GM18505 (cell line): ENCODE measurements around the gene MTMR6.

ENCODE experiments used
- ATAC-seq: cut with Tn5 transposase; IDR thresholded peaks from one replicate; pipeline ENCODE4 v1.9.1; 2021; ENCODE audit not compliant: unreplicated experiment
- POLR2A ChIP-seq: IDR thresholded peaks from 4 replicates; pipeline ENCODE4 v1.6.1; 2011; ENCODE audit warnings: borderline replicate concordance; ENCODE audit not compliant: insufficient read depth, insufficient read length; ENCODE audit errors: extremely low read depth

The MTMR6 gene

GRCh38 chr13:25295228-25295627, 7.9 kb upstream of the MTMR6 start:
- ATAC-seq = no peak
- TF ChIP-seq POLR2A = no peak

GRCh38 chr13:25292301-25292700, 5.0 kb upstream of the MTMR6 start:
- ATAC-seq = no peak
- no peak for TF ChIP-seq POLR2A

GRCh38 chr13:25291691-25292090, 4.4 kb upstream of the MTMR6 start:
- no peak for ATAC-seq
- TF ChIP-seq POLR2A = no peak

- ATAC-seq = no peak
- no peak for TF ChIP-seq POLR2A
Observed at GRCh38 chr13:25288966-25289365, 1.7 kb upstream of the MTMR6 start.

GRCh38 chr13:25286308-25286968, 850 bp downstream of the MTMR6 start:
- TF ChIP-seq POLR2A = no peak
- peak; percentile 27 for ATAC-seq

- ATAC-seq = peak; percentile 17
- TF ChIP-seq POLR2A = no peak
Observed at GRCh38 chr13:25281935-25282332, 5.4 kb downstream of the MTMR6 start.

GRCh38 chr13:25281193-25281934, 5.9 kb downstream of the MTMR6 start:
- no peak for TF ChIP-seq POLR2A
- ATAC-seq = peak; percentile 65

- no peak for TF ChIP-seq POLR2A
- ATAC-seq = no peak
Observed at GRCh38 chr13:25280396-25280795, 6.9 kb downstream of the MTMR6 start.

GRCh38 chr13:25276748-25277147, 10.5 kb downstream of the MTMR6 start:
- TF ChIP-seq POLR2A = no peak
- no peak for ATAC-seq

- no peak for ATAC-seq
Observed at GRCh38 chr13:25268561-25268960, 18.7 kb downstream of the MTMR6 start.

GRCh38 chr13:25267715-25268114, 19.6 kb downstream of the MTMR6 start:
- no peak for ATAC-seq
- no peak for TF ChIP-seq POLR2A

More at GRCh38 chr13:25268561-25268960, 18.7 kb downstream of the MTMR6 start:
- TF ChIP-seq POLR2A = no peak

GRCh38 chr13:25266706-25267105, 20.6 kb downstream of the MTMR6 start:
- ATAC-seq = no peak
- TF ChIP-seq POLR2A = no peak

GRCh38 chr13:25262261-25262660, 25.0 kb downstream of the MTMR6 start:
- TF ChIP-seq POLR2A = no peak

GRCh38 chr13:25253702-25254101, 33.6 kb downstream of the MTMR6 start:
- no peak for TF ChIP-seq POLR2A
- no peak for ATAC-seq

More at GRCh38 chr13:25262261-25262660, 25.0 kb downstream of the MTMR6 start:
- no peak for ATAC-seq

GRCh38 chr13:25252752-25253151, 34.5 kb downstream of the MTMR6 start:
- TF ChIP-seq POLR2A = no peak
- ATAC-seq = no peak

GRCh38 chr13:25252225-25252624, 35.1 kb downstream of the MTMR6 start:
- TF ChIP-seq POLR2A = no peak
- ATAC-seq = no peak
